GM19468 (cell line): Measurements from ENCODE around the gene MBD5.

Experiments
- ATAC-seq: cut with Tn5 transposase; IDR thresholded peaks from one replicate; pipeline ENCODE4 v1.9.1; 2021; ENCODE audit warnings: mild to moderate bottlenecking, moderate library complexity, moderate number of reproducible peaks; ENCODE audit not compliant: unreplicated experiment; ENCODE audit errors: extremely low read depth

The MBD5 gene

GRCh38 chr2:148022351-148022750, 1.5 kb downstream of the MBD5 start:
- ATAC-seq: no peak

DNA sequence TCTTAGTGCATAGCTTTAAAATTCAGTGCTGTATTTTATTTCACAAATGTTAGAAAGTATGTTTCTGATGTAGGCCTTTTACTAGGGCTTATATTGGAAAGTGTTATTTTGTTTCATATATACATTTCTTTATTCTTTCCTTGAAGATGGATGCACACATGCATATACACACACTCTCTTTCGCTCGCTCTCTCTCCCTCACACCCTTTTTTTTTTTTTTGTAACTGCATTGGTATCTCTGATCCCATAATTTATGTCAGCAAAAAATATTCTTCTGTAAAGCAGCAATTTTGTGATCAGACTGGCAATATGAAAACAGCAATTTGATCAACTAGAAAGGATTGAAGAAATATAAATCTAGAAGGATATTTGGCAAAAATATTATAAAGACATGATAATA, 2.0 kb downstream of the MBD5 start:
- no peak for ATAC-seq

- peak; percentile 31 for ATAC-seq
Measured at GRCh38 chr2:148023861-148024260, 3.0 kb downstream of the MBD5 start.

- no peak for ATAC-seq
Measured at GRCh38 chr2:148026573-148026972, 5.7 kb downstream of the MBD5 start.

DNA sequence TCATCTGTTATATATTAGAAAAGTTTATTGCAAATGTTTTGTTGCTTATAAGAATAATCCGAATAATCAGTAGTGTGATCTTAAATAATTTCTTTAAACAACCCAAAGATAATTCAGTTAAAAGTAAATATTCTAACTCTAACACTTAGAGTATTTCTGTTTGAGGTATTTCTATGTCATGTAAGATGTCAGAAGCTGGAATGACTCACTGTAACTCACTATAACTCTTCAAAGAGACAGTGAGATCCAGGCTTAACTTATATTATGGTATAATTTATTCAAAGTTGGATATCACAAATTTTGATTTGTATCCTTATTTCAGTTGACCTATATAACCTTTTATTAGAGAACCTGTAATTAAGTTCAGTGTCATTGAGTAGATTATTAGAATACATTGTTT, 6.9 kb downstream of the MBD5 start:
- no peak for ATAC-seq

DNA sequence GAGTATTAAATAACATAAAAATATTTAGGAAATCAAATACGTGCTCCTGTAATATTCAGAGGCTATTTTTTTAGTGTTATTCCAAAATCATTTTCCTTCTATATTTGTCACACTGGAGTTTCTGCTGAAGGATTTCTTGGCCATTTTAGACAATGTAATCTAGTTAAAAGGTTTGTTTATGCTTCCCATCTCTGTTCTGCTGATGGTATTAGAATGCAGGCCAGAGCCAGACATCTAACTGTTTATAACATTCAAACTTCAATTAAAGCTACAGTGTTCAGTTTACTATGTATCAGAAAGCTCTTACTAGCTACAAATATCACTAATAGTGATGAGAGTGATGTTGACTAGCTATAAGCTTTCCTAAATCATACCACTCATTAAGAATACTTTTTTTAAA, 7.9 kb downstream of the MBD5 start:
- no peak for ATAC-seq

DNA sequence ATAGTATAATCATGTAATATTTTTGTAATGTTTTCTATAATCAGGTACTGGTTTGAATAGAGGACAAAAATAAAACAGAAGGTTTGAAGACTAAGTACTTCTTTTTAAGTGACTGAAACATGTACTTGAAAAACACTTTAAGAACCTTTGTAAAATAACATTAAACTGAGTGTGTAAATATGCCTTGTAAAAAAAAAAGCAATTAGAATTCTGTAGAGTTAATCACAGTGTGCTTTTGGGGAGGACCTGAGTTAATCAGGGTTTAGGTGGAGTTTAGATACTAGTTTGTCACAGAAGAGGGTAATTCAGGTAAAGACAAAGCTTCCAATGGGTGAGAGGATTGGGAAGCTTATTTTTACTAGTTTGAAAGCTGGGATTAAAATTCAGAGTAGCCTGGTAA, 10.3 kb downstream of the MBD5 start:
- ATAC-seq: no peak

DNA sequence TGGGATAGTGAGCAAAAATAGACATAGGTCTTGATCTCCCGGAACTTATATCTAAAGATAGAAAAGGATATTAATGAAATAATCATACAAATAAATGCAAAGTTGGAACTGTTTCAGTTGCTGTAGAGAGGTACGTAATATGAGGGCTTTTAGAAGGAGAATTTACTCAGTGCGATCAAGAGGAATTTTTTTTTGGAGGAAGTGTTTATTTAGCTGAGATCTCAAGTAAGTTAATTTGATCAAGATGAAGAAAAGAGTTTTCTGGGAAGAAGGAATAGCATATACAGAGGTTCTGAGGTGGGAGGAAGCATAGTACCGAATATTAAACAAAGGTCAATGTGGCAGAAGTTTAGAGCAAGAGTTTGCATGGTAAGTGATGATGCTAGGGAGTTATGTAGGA, 11.3 kb downstream of the MBD5 start:
- ATAC-seq: no peak

- ATAC-seq: no peak
Measured at GRCh38 chr2:148039783-148040182, 18.9 kb downstream of the MBD5 start.

DNA sequence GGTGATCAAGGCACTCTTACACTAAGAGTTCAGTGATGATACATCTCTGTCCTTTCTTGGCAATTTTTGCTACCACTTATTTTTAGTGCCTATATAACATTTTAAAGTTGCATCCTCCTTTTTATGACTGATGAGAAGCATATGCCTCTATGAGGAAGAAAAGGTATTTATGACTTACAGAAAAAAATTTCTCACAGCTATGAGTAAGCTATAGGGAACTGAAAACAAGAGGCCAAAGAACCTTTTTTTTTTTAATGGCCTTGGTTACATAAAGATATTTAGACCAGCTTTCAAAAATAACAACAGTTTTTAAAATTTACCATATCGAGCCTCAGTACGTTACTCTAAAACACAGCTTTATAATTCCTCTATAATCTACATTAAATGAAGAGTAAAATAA, 21.3 kb downstream of the MBD5 start:
- ATAC-seq: peak; percentile 88

DNA sequence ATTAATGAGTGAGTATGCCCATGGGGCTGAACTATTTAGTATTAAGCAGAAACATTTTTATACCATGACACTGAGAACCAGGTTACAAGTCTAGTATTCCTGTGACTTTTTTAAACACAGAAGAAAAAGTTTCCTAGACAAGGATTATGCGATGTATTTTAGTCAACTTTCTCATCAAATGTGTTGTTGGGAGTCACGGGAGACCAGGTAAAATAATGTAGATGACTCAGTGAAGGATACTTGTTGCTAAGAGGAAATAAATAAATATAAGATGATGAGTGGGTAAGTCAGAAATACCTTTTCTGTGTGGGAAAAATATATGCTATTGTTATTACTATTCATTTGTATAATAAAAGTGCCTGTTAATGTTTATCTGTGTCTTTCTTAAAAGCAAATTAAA, 23.4 kb downstream of the MBD5 start:
- ATAC-seq: no peak

DNA sequence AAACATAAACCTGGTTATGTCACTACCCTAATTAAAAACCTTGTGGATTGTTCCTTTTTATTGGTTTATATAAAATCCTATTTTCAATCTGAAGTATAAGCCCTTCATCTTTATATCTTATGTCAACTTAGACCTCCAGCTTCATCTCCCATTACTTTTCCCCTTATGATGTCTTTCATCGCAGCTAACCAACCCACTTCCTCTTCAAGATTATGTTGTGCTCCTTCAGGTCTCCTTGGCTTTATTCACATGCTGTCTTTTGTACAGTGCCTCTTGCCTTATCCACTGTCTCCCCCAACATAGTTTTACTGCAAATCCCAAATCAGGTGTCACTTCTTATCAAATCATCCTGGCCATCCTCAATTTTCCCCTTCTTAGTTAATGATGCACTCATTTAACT, 25.9 kb downstream of the MBD5 start:
- no peak for ATAC-seq

DNA sequence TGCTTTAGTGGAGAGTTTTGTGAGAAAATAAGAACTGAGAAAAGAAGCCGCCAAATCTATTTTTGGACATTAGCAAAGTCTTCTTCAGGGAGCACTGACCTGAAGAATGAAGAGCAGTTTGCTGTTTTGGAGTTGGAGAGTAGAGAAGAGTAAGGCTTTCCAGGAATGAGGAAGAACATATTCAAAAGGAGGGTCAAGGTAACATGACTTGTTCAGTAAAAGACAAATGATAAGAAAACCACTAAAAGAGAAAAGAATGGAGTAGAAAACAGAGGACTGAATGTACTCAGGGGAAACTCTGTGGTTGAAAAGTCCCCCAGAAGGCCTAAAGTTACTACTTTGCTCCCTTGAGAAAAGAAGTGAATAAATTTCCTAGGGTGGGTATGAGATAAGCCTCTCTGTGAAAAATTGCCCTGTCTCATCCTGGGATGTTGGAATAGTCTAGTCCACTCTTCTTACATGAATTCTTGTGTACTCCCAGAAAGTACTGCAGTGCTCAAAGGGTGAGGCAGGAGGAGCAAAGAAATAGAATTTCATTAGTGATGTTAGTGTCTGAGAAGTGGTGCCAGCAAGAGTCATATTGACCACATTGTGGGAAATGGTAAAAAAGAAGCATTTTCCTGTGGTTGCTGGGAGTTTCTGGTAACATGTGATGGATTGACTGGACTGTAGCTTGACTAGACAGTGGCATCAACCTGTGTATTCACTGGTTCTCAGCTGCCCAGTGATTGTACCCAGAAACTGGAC, 27.8 kb downstream of the MBD5 start:
- no peak for ATAC-seq

GRCh38 chr2:148049284-148049683, 28.4 kb downstream of the MBD5 start:
- no peak for ATAC-seq

DNA sequence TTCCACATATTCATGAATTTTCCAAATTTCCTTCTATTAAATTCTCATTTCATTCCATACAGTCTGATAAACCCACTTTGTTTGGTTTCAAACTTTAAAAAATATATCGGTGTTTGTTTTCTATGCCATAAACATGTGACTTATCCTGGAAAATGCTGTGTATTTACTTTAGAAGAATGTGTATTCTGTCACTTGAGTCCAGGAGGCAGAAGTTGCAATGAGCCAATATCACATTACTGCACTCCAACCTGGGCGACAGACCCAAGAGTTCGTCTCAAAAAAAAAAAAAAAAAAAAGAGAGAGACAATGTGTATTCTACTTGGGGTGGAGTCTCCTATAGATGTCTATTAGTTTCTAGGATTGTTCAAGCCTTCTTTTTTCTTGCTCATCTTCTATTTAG, 31.8 kb downstream of the MBD5 start:
- ATAC-seq: no peak

DNA sequence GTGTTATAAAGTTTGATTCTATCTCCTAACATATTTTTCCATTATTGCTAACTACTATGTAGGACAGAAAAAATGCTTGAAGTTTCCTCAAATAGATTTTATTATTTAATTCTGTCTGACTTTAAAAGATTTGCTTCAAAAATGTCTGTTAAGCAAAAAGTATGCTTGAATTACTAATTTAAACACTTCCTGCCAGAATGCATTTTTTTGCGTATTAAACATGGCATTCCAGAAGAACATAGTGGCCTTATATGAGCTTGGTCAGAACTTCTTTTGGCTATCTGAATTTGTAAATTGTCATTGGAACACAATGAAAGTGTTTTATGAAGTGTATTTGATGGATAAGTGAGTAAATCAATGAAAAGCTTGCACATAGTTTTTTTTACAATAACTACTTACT, 37.8 kb downstream of the MBD5 start:
- no peak for ATAC-seq

DNA sequence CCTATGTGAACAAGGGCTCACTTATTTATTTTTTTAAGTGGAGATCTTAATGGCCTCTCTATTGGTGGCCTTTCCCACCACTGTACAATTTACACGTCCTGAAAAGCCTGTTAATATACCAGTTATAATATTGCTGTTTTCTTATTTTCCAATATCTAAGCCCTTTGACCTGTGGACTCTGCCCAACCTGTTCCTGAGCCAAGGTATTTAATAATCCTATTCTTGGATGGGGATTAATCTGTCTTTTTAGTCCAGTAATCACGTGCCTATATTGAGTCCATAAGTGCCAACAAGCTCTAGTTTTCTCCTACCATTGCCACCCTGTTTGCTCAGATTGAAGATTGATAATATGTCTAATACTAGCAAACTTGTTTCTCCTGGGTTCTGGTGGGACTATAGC, 42.7 kb downstream of the MBD5 start:
- no peak for ATAC-seq

- no peak for ATAC-seq
Measured at GRCh38 chr2:148065936-148066335, 45.0 kb downstream of the MBD5 start.

DNA sequence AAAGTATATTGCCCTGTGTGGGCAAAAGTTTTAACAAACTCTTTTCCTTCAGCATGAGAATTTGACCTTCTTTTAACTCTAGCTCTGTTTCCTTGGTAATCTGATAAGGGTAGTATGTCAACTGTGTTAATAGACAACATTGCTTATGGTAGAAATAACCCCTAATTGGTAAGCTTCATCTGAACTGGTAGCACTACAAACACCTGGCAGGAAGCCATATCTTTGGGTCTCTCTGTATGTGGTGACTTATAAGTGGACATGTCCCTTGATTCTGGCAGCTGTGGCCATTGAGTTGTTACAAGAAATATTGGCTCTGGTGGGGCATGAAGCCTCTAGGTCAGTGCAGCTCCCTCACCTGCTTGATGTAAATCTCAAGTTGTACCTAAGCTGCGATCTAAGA, 46.9 kb downstream of the MBD5 start:
- no peak for ATAC-seq

GRCh38 chr2:148071351-148071750, 50.5 kb downstream of the MBD5 start:
- no peak for ATAC-seq

GRCh38 chr2:148096012-148096411, 75.1 kb downstream of the MBD5 start:
- no peak for ATAC-seq

GRCh38 chr2:148102641-148103040, 81.8 kb downstream of the MBD5 start:
- ATAC-seq: no peak

DNA sequence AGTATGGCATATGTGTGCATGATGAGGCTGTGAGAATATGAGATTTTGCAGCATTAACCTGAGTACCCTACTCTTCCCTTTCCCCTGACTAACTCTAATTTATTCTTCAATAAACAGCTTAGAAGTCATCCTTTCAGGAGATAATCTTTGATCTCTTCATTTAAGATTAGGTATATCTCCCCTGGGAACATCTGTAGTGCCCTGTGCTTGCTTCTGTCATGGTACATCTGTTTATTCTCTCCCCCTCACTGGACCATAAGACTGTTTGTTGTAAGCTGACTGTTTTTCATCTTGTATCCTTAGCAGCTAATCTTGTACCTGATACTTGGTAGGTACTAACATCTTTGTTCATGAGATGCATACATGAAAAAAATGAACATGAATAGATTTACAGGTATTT, 83.1 kb downstream of the MBD5 start:
- ATAC-seq: no peak
